ENCODE measurements around the gene CHTF18. TPM values are rescaled to one million over a fixed set of nuclear protein-coding genes. Genes with fewer than 3 reads are reported as not detected.

Gene CHTF18
- polyA plus RNA-seq, 3 donors = 0.57 to 13.8 (median 2.2) TPM

- no peaks in the 10 kb centered on the region for H3K36me3 ChIP-seq (replicated peaks in 1 of 2; ENCODE audit: control insufficient read depth in 1 of 2, insufficient read depth in 2 of 2, low read length in 2 of 2)
- DNase-seq = no peak
- no peak overlapping the region for H3K9ac ChIP-seq (ENCODE audit: insufficient read depth, low read length, poor library complexity, severe bottlenecking)
- H3K4me1 ChIP-seq (ENCODE audit: control insufficient read depth in 1 of 2, insufficient read depth in 2 of 2, low read length in 2 of 2) = no peaks in the 10 kb centered on the region
- no peaks in the 10 kb centered on the region for H4K20me1 ChIP-seq (ENCODE audit: insufficient read depth, low read length)
- 67% methylated on average over 24 of the region's 36 CpGs for WGBS (ENCODE audit: insufficient coverage)
- Mint-ChIP-seq H3K9me3 (peaks cover 0 to 2% (median 0%) of the 10 kb centered on the region in 7 donors), H3K27ac (no peak overlapping the region), H3K27me3 (ENCODE audit: low read depth in 3 of 3) (peaks cover 8 to 15% (median 13%) of the 10 kb centered on the region in 3 donors), H3K36me3 (no peaks in the 10 kb centered on the region), H3K4me3 (peak overlapping the region in 1 of 2 donors; percentile 9), H3K4me1 (no peaks in the 10 kb centered on the region)
- TF ChIP-seq CTCF (IDR thresholded peaks at IDR 0.05) = no peak
- H3K79me2 ChIP-seq (ENCODE audit: insufficient read depth, low read length) = no peaks in the 10 kb centered on the region
- H2AFZ ChIP-seq (ENCODE audit: insufficient read depth, low read depth, low read length, poor library complexity, severe bottlenecking) = no peak overlapping the region
- no peak overlapping the region for H3K27ac ChIP-seq (ENCODE audit: low read depth in 1 of 2, low read length in 2 of 2)
- intact Hi-C loops (cut with micrococcal nuclease) = loop anchor here in 1 of 2 donors (10.0 kb wide), 1 partner anchor 99 kb away; no protein-coding TSS in a partner anchor
- no peak overlapping the region for H3K4me2 ChIP-seq (replicated peaks; ENCODE audit: extremely low read depth, low read length, poor library complexity, severe bottlenecking)
- H3K27me3 ChIP-seq (ENCODE audit: control insufficient read depth in 2 of 2, insufficient read depth in 2 of 2, low read length in 2 of 2) = no peaks in the 10 kb centered on the region
- no peak overlapping the region for H3K4me3 ChIP-seq (replicated peaks in 1 of 3; ENCODE audit: low read depth in 2 of 3, low read length in 3 of 3)
- no peaks in the 10 kb centered on the region for H3K9me3 ChIP-seq (replicated peaks in 1 of 2; ENCODE audit: control insufficient read depth in 1 of 2, insufficient read depth in 1 of 2, low read length in 2 of 2)
These were observed 37.1 kb downstream of the CHTF18 start for GRCh38 chr16:825341-826061.

- H3K9me3 Mint-ChIP-seq = peaks cover 0 to 1% (median 0%) of the 10 kb centered on the region in 7 donors
- peaks cover 1% of the 10 kb centered on the region for H3K4me1 Mint-ChIP-seq
- intact Hi-C loops (cut with micrococcal nuclease) = loop anchor here in 1 of 2 donors (10.0 kb wide), 1 partner anchor 97 kb away; no protein-coding TSS in a partner anchor
- Histone ChIP-seq H3K4me1 (ENCODE audit: control insufficient read depth in 1 of 2, insufficient read depth in 2 of 2, low read length in 2 of 2) (no peaks in the 10 kb centered on the region), H3K4me3 (replicated peaks in 1 of 3; ENCODE audit: low read depth in 2 of 3, low read length in 3 of 3) (no peak overlapping the region), H3K9me3 (replicated peaks in 1 of 2; ENCODE audit: control insufficient read depth in 1 of 2, insufficient read depth in 1 of 2, low read length in 2 of 2) (no peaks in the 10 kb centered on the region), H3K79me2 (ENCODE audit: insufficient read depth, low read length) (no peaks in the 10 kb centered on the region), H3K36me3 (replicated peaks in 1 of 2; ENCODE audit: control insufficient read depth in 1 of 2, insufficient read depth in 2 of 2, low read length in 2 of 2) (no peaks in the 10 kb centered on the region), H3K27me3 (ENCODE audit: control insufficient read depth in 2 of 2, insufficient read depth in 2 of 2, low read length in 2 of 2) (no peaks in the 10 kb centered on the region), H3K27ac (ENCODE audit: low read depth in 1 of 2, low read length in 2 of 2) (no peak overlapping the region), H3K4me2 (replicated peaks; ENCODE audit: extremely low read depth, low read length, poor library complexity, severe bottlenecking) (no peak overlapping the region), H4K20me1 (ENCODE audit: insufficient read depth, low read length) (no peaks in the 10 kb centered on the region), H3K9ac (ENCODE audit: insufficient read depth, low read length, poor library complexity, severe bottlenecking) (no peak overlapping the region), H2AFZ (ENCODE audit: insufficient read depth, low read depth, low read length, poor library complexity, severe bottlenecking) (no peak overlapping the region)
- TF ChIP-seq CTCF (IDR thresholded peaks at IDR 0.05) = no peak
- no peaks in the 10 kb centered on the region for H3K36me3 Mint-ChIP-seq
- 98% methylated on average over 22 of the region's 24 CpGs for WGBS (ENCODE audit: insufficient coverage)
- H3K27me3 Mint-ChIP-seq (ENCODE audit: low read depth in 3 of 3) = peaks cover 7 to 14% (median 13%) of the 10 kb centered on the region in 3 donors
- DNase-seq = no peak
- no peak overlapping the region for H3K27ac Mint-ChIP-seq
- H3K4me3 Mint-ChIP-seq = no peak overlapping the region
These were observed 39.1 kb downstream of the CHTF18 start for GRCh38 chr16:827513-827912.
